HG02623 (cell line): ENCODE results near the gene SCYL1.
A peak's percentile ranks its signal among the peaks of the same experiment; 100 is the strongest.

Experiments used
- ATAC-seq: cut with Tn5 transposase; IDR thresholded peaks from one replicate; pipeline ENCODE4 v1.9.1; 2021; ENCODE audit warnings: moderate library complexity; ENCODE audit not compliant: unreplicated experiment

SCYL1 gene

GRCh38 chr11:65492637-65493366 lies 32.1 kb upstream of the SCYL1 start:
- ATAC-seq = no peak

- no peak for ATAC-seq
These were observed 31.3 kb upstream of the SCYL1 start for GRCh38 chr11:65493367-65494176.

- no peak for ATAC-seq
These were observed 28.4 kb upstream of the SCYL1 start for GRCh38 chr11:65496304-65497140.

- ATAC-seq = peak; percentile 61
These were observed 27.5 kb upstream of the SCYL1 start for GRCh38 chr11:65497141-65498041.

GRCh38 chr11:65498042-65498726 lies 26.7 kb upstream of the SCYL1 start:
- no peak for ATAC-seq

- no peak for ATAC-seq
These were observed 26.2 kb upstream of the SCYL1 start for GRCh38 chr11:65498727-65498976.

GRCh38 chr11:65498977-65499712 lies 25.7 kb upstream of the SCYL1 start, which contains the start of gene MALAT1:
Gene MALAT1, plus strand, starts transcription at chr11:65499045.
- ATAC-seq = no peak

GRCh38 chr11:65499713-65500386 lies 25.0 kb upstream of the SCYL1 start:
- no peak for ATAC-seq

- no peak for ATAC-seq
These were observed 24.3 kb upstream of the SCYL1 start for GRCh38 chr11:65500387-65501185.

- ATAC-seq = no peak
These were observed 23.8 kb upstream of the SCYL1 start for GRCh38 chr11:65501186-65501471.

GRCh38 chr11:65501472-65502273 lies 23.2 kb upstream of the SCYL1 start:
- no peak for ATAC-seq

- no peak for ATAC-seq
These were observed 22.7 kb upstream of the SCYL1 start for GRCh38 chr11:65502274-65502554.

- ATAC-seq = no peak
These were observed 22.1 kb upstream of the SCYL1 start for GRCh38 chr11:65502555-65503367.

- no peak for ATAC-seq
These were observed 21.4 kb upstream of the SCYL1 start for GRCh38 chr11:65503368-65503948.

GRCh38 chr11:65503949-65504673 lies 20.8 kb upstream of the SCYL1 start:
- ATAC-seq = no peak
